ENCODE measurements around the gene SOX6. TPM values are rescaled to one million over a fixed set of nuclear protein-coding genes. Genes with fewer than 3 reads are reported as not detected.
"Not testable (repeated sequence)": the region's sequence is repeated elsewhere in the genome, so short reads cannot be mapped to it uniquely, and the experiment has no call there.

The SOX6 gene
- total RNA-seq, 2 experiments from 2014 or later, result 0.36 TPM; not detected in 1

GRCh38 chr11:16154715-16155396, 201.5 kb downstream of the SOX6 start:
- no peak overlapping the region for H3K4me3 Mint-ChIP-seq
- DNase-seq, result no peak
- no peak for ATAC-seq
- CTCF ChIA-PET, result no interaction called here
- peaks cover 4% of the 10 kb centered on the region for H3K9me3 Mint-ChIP-seq
- POLR2A ChIA-PET, result no interaction called here
- no peaks in the 10 kb centered on the region for H3K4me1 Mint-ChIP-seq (ENCODE audit: low read depth)
- intact Hi-C loops (cut with micrococcal nuclease), result no loop called here
- no peak overlapping the region for H3K27ac Mint-ChIP-seq
- H3K36me3 Mint-ChIP-seq (ENCODE audit: low read depth), result no peaks in the 10 kb centered on the region
- no peaks in the 10 kb centered on the region for H3K27me3 Mint-ChIP-seq
- TF ChIP-seq CTCF (IDR thresholded peaks at IDR 0.05), result no peak

GRCh38 chr11:16153951-16154350, 202.4 kb downstream of the SOX6 start:
- ChIA-PET POLR2A (no interaction called here), CTCF (no interaction called here)
- no peak overlapping the region for H3K4me3 Mint-ChIP-seq
- no peak overlapping the region for H3K27ac Mint-ChIP-seq
- no peaks in the 10 kb centered on the region for H3K27me3 Mint-ChIP-seq
- TF ChIP-seq CTCF (IDR thresholded peaks at IDR 0.05), result no peak
- H3K36me3 Mint-ChIP-seq (ENCODE audit: low read depth), result no peaks in the 10 kb centered on the region
- ATAC-seq, result no peak
- no peak for DNase-seq
- intact Hi-C loops (cut with micrococcal nuclease), result no loop called here
- H3K4me1 Mint-ChIP-seq (ENCODE audit: low read depth), result no peaks in the 10 kb centered on the region
- H3K9me3 Mint-ChIP-seq, result peaks cover 4% of the 10 kb centered on the region

GRCh38 chr11:16151138-16151537, 205.2 kb downstream of the SOX6 start:
- peaks cover 9% of the 10 kb centered on the region for H3K9me3 Mint-ChIP-seq
- CTCF ChIA-PET, result no interaction called here
- DNase-seq (no peak), ATAC-seq (no peak)
- POLR2A ChIA-PET, result no interaction called here
- H3K4me1 Mint-ChIP-seq (ENCODE audit: low read depth), result no peaks in the 10 kb centered on the region
- H3K27me3 Mint-ChIP-seq, result no peaks in the 10 kb centered on the region
- no peak overlapping the region for H3K27ac Mint-ChIP-seq
- intact Hi-C loops (cut with micrococcal nuclease), result no loop called here
- no peak for TF ChIP-seq CTCF (IDR thresholded peaks at IDR 0.05)
- H3K4me3 Mint-ChIP-seq, result no peak overlapping the region
- no peaks in the 10 kb centered on the region for H3K36me3 Mint-ChIP-seq (ENCODE audit: low read depth)

- Mint-ChIP-seq H3K4me3 (no peak overlapping the region), H3K36me3 (ENCODE audit: low read depth) (no peaks in the 10 kb centered on the region), H3K9me3 (peaks cover 9% of the 10 kb centered on the region), H3K4me1 (ENCODE audit: low read depth) (no peaks in the 10 kb centered on the region), H3K27me3 (no peaks in the 10 kb centered on the region), H3K27ac (no peak overlapping the region)
- POLR2A ChIA-PET, result no interaction called here
- TF ChIP-seq CTCF (IDR thresholded peaks at IDR 0.05), result no peak
- DNase-seq (no peak), ATAC-seq (no peak)
- CTCF ChIA-PET, result no interaction called here
- intact Hi-C loops (cut with micrococcal nuclease), result no loop called here
Measured at GRCh38 chr11:16149476-16149875, 206.9 kb downstream of the SOX6 start.

GRCh38 chr11:16148301-16148931, 207.9 kb downstream of the SOX6 start:
- H3K4me3 Mint-ChIP-seq, result no peak overlapping the region
- H3K27ac Mint-ChIP-seq, result no peak overlapping the region
- ChIA-PET CTCF (no interaction called here), POLR2A (no interaction called here)
- TF ChIP-seq CTCF (IDR thresholded peaks at IDR 0.05), result no peak
- H3K4me1 Mint-ChIP-seq (ENCODE audit: low read depth), result no peaks in the 10 kb centered on the region
- ATAC-seq (no peak), DNase-seq (no peak)
- intact Hi-C loops (cut with micrococcal nuclease), result no loop called here
- H3K9me3 Mint-ChIP-seq, result peaks cover 9% of the 10 kb centered on the region
- H3K27me3 Mint-ChIP-seq, result no peaks in the 10 kb centered on the region
- no peaks in the 10 kb centered on the region for H3K36me3 Mint-ChIP-seq (ENCODE audit: low read depth)

GRCh38 chr11:16146980-16147379, 209.4 kb downstream of the SOX6 start:
- POLR2A ChIA-PET; H3K27ac Mint-ChIP-seq; H3K9me3 Mint-ChIP-seq; H3K36me3 Mint-ChIP-seq (ENCODE audit: low read depth); H3K4me1 Mint-ChIP-seq (ENCODE audit: low read depth); DNase-seq; intact Hi-C loops (cut with micrococcal nuclease); H3K27me3 Mint-ChIP-seq; ATAC-seq; CTCF ChIA-PET; H3K4me3 Mint-ChIP-seq: not testable (repeated sequence)

- intact Hi-C loops (cut with micrococcal nuclease); H3K27ac Mint-ChIP-seq; H3K27me3 Mint-ChIP-seq; H3K36me3 Mint-ChIP-seq (ENCODE audit: low read depth); H3K9me3 Mint-ChIP-seq; DNase-seq; H3K4me3 Mint-ChIP-seq; POLR2A ChIA-PET; H3K4me1 Mint-ChIP-seq (ENCODE audit: low read depth); CTCF ChIA-PET; ATAC-seq: not testable (repeated sequence)
Measured at GRCh38 chr11:16141614-16142013, 214.7 kb downstream of the SOX6 start.

GRCh38 chr11:16141162-16141561, 215.2 kb downstream of the SOX6 start:
- intact Hi-C loops (cut with micrococcal nuclease); H3K27ac Mint-ChIP-seq; ATAC-seq; H3K4me3 Mint-ChIP-seq; H3K9me3 Mint-ChIP-seq; DNase-seq; H3K27me3 Mint-ChIP-seq; CTCF ChIA-PET; POLR2A ChIA-PET; H3K36me3 Mint-ChIP-seq (ENCODE audit: low read depth); H3K4me1 Mint-ChIP-seq (ENCODE audit: low read depth): not testable (repeated sequence)
